NCI-H345 (cell line): Measurements from ENCODE around the gene RIOK3.
"Not testable (repeated sequence)": the region's sequence is repeated elsewhere in the genome, so short reads cannot be mapped to it uniquely, and the experiment has no call there.

Experiments used
- DNase-seq: peaks from one replicate; lab custom pipeline; 2025; lab: John Stamatoyannopoulos, UW

Gene RIOK3, protein sequence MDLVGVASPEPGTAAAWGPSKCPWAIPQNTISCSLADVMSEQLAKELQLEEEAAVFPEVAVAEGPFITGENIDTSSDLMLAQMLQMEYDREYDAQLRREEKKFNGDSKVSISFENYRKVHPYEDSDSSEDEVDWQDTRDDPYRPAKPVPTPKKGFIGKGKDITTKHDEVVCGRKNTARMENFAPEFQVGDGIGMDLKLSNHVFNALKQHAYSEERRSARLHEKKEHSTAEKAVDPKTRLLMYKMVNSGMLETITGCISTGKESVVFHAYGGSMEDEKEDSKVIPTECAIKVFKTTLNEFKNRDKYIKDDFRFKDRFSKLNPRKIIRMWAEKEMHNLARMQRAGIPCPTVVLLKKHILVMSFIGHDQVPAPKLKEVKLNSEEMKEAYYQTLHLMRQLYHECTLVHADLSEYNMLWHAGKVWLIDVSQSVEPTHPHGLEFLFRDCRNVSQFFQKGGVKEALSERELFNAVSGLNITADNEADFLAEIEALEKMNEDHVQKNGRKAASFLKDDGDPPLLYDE

DNA sequence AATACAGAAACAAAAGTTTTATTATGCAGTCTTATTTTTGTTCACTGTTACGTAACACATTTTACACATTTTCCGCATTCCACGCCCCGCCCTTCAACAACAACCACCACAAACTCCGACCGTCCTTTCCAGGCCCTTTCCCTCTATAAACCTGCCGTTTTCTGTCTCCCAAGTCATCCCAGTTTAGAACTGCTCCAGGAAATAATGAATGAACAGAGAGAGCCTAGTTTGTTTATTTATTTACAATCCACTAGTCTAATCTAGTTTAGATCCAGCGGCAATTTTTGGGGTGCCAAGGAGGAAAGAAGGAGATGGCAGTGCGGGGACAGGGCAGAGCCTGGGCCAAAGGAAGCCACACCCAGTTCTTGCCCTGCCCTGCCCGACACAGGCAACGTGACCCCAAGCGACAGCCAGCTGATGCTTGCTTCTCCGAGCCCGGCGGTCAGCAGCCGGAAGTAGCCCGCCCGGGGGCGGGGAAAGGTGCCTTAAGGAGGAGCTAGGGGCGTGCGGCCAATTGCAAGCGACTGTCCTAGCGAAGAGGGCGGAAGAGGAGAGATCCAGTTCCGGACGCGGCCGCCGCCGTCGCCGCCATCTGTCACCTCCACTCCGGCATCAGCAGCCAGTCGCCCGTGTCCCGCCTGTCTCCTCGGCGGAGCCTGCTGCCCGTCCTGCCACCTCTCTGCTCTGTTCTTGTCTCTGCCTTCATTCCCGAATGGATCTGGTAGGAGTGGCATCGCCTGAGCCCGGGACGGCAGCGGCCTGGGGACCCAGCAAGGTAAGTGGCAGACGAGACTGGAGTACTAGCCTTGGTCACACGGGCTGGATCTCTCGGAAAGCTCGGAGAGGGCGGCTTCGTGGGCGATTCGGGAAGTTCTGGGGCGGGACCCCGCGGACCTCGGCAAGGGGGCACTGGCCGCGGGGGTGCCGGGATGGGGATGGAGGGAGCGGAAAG lies at the start of gene RIOK3:
TSS of gene RIOK3 (plus strand) at position 560 of the 952 bp plus-strand sequence. CDS start at position 713, 153 bp downstream.
- DNase-seq: peak; percentile 95

DNA sequence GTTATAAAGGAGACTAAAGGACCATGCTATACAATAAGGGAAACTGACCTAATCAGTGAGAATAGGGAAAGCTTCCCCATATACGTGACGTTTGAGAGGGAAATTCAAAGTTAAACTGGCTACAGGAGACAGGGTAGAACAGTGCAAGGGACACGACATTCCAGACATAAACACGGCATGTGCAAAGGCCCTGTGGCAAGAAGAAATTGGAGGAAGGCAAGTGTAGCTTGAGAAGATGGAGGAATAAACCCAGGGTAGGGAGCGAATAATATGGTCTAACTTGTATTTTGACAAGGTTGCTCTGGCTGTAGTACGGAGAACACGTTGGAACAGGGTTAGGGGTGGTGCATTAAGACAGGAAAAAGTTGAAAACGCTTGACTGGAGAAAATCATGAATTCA lies 49.8 kb upstream of the RIOK3 start:
- no peak for DNase-seq

- no peak for DNase-seq
These were observed 47.5 kb upstream of the RIOK3 start for GRCh38 chr18:23405636-23406035.

DNA sequence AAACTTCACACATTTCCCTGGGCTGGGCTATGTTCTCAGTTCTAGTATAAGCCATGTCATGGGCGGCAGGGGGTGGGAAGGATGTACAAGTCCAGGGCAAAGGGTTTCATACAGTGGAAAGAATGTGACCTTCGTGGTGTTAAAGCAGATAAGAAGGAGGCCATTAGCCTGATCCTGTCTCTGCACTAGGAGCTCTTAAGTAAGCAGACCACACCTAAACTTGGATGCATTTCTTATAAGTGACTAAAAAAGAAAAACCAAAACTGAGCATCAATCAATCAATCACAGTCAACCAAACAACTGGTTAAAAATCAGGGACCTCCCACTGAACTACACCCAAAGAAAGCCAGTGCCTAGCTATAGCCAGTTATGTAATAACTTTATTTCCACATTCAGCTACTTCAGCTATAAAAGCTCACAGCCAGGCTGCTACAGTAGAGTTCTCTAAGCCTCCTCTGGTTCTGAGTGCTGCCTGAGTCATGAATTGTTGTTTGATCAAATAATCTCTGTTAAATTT lies 46.8 kb upstream of the RIOK3 start:
- DNase-seq: no peak

- no peak for DNase-seq
These were observed 40.6 kb upstream of the RIOK3 start for GRCh38 chr18:23412351-23412964.

- no peak for DNase-seq
These were observed 37.6 kb upstream of the RIOK3 start for GRCh38 chr18:23415515-23415914.

DNA sequence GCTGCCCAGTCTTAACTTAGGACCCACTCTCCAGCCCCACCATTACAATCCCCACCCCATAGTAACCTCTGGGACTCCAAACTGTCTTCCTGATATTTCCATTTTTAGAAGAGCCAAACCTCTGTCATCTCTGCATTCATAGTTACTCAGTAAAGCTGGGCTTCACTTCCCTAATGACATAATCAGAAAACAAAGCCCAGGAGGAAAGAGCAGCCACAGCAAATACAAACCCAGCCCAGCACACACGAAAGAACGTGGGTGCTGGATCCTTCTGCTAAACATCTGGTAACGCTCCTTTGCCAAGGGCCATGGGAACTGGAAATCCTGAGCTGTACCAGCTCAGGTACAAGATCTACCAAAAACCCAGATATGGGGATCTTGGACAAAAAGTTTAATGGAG lies 36.8 kb upstream of the RIOK3 start:
- DNase-seq: no peak

GRCh38 chr18:23421277-23421676 lies 31.8 kb upstream of the RIOK3 start:
- DNase-seq: no peak

DNA sequence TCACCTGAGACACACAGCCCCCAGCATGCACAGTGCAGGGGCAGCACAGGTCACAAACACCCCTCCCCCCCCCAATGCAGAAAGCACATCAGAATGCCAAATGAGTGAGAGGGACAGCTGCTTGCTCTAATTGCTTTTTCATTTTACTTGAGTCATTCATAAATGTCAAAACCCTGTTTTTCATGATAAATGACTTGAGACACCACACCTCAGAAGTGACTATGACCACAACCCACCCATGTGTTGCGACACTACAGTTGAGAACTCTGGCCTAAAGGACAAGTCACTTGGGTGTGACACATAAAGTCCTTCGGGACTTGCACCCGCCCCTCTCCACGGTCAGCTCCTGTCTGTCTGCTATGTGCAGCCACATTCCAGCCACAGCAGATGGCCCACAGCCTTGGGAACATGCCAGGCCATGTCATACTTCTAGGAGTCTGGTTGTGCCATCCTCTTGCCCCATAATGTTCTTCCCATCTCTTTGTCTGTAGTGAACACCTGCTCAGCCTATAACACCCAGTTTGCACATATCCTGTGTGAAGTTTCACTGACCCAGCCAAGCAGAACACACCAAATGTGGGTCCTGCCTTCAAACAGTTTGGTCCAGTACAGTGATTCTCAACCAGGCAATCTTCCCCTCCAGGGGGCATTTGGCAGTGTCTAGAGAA lies 30.2 kb upstream of the RIOK3 start:
- DNase-seq: no peak

DNA sequence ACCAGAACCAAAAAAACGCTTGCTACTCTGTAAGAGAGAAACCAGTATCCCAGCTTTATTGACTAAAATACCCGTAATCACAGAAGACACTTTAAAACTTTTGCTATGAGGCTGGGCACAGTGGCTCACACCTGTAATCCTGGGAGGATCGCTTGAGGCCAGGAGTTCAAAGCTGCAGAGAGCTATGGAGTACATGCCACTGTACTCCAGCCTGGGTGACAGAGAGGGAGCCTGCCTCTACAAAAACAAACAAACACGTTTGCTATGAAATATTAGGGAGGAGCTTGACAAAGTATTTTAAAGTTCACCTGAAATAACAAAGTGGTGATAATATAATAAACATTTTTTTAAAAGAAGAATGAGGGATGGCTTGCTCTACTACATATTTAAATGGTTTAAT lies 28.5 kb upstream of the RIOK3 start:
- no peak for DNase-seq

- DNase-seq: no peak
These were observed 24.3 kb upstream of the RIOK3 start for GRCh38 chr18:23428821-23429220.

DNA sequence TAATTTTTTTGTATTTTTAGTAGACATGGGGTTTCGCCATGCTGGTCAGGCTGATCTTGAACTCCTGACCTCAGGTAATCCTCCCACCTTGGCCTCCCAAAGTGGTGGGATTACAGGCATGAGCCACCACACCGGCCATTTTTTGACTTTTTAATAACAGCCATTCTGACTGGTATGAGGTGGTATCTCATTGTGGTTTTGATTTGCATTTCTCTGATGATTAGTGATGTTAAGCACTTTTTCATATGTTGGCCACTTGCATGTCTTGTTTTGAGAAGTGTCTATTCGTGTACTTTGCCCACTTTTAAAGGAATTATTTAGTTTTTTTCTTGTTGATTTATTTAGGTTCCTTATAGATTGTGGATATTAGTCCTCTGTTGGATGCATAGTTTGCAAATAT lies 23.5 kb upstream of the RIOK3 start:
- DNase-seq: not testable (repeated sequence)

DNA sequence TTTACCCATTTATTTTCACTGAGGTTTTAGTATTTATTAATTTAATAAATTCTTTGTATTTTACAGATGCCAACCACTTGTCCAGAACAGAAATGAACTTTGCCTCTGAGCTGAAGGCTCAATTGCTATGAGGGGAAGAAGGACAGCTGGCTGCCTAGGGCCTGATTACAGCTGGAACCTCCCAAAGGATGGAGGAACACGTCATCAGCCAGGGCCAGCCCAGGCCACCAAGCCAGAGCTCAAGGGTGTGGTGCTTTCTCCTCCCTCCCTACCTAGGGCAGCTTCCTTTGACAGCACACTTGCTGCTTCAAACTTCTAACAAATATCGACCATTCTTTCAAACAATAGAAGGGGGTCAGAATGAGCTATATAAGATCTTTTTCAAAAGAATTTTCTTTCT lies 19.7 kb upstream of the RIOK3 start:
- DNase-seq: no peak

DNA sequence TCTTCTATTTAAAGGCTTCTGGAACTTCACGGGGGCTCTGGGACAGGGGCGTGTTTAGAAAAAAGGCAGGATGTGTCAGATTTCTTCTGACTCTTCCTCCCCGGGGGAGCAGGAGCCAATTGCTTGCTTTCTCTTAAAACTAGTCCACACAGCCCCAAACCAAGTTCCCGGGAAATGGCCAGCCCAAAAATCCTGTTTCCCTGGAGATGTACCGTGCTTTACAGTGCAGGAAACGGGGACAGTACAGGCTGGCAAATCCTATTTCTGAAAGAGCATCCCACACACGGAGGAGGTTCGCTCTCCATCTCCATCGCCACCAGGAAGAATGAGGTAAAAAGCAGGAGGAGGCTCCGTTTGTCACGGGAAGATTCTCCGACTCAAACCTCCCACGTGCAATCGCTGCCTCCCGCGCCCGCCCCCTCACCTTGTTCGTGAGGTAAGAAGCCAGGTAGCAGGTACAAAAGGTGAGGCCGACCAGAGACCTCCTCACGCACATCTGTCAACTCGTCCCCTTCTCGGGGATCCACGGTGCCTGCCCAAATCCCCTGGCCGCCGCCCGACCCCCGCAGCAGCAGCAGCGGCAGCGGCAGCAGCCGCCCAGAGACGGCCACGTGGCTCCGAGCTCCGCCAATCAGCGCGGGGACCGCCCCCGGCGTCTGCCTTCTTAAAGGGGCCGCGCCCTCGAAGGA lies 15.6 kb upstream of the RIOK3 start:
- peak; percentile 79 for DNase-seq

DNA sequence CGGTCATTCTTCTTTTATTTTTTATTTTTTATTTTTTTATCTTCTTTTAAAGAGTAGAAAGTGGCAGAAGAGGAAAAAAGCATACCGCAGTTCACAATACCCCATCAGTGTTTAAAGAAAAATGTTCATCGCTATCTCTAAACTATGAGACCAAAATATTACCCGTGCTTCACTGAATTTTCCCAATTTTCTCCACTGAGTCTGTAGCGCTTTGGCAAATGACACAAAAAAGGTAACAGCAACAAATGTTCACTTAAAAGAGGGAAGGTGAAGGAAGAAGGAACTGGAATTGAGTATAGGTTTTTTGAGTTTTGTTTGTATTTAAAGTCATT lies 15.1 kb upstream of the RIOK3 start:
- no peak for DNase-seq

DNA sequence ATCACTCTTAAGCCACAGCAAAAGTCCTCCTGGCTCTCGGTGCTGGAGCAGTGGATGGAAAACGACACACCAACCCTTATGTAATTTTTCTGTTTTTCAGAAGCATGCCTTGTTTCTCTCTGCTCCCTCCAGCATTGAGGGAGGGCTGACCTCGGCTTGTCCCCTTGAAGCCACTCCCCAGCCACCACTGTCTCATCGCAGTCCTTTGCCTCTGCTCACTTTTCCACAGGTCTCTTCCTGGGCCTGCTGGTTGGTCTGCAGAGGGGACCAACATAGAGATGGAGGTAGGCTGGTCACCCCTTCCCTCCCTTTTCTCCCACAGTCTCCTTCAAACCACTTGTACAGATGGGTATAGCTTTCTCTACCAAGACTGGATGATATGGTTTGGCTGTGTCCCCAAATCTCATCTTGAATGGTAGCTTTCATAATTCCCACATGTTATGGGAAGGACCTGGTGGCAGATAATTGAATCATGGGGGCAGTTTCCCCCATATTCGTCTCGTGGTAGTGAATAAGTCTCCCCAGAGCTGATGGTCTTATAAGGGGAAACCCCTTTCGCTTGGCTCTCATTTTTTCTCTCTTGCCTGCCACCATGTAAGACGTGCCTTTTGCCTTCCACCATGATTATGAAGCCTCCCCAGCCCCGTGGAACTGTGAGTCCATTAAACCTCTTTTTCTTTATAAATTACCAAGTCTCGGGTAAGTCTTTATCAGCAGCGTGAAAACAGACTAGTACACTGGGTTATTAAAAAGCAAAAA lies 14.3 kb upstream of the RIOK3 start:
- no peak for DNase-seq

GRCh38 chr18:23440131-23440530 lies 13.0 kb upstream of the RIOK3 start:
- no peak for DNase-seq

DNA sequence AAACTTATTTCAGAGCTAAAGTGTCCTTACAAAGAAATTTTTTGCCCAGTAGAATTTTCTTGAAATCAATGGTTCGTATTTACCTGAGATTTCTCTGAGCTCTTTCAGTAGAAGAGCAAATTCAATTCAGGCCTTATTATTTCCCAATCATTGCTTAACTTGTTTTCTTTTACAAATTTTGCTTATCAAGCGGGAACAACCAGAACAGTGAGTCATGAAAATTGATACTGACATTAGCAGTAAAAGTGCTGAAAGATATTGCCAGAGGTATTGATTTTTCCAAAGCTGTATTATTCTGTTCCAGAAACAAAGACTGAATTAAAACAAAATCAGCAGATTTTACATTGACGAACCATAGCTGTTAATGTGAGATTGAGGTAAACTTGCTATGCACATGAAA lies 10.1 kb upstream of the RIOK3 start:
- no peak for DNase-seq

GRCh38 chr18:23448291-23448690 lies 4.8 kb upstream of the RIOK3 start:
- DNase-seq: no peak

DNA sequence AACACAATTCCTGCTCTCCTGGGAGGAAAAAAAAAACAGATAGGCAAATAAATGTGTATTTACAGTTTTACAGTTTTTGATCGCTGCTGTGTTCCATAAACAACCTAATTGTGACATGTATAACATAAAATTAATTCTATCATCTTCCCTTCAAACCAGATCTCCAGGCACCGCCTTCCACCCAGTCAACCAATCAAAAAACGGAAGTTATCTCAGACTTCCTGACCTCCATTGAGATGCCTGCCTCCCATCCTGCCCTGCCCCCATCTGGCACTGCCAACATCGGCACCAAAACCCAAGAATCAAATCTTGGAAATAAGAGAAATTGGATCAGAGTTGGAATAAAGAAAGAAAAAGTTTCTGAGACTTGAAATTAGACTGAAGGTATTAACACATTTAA lies 3.1 kb upstream of the RIOK3 start:
- no peak for DNase-seq
